NCI-H2081 treated with DMSO at 0.1 percent for 48 hours (cell line): ENCODE measurements around the gene STAP2.

Experiments used
- DNase-seq: peaks from one replicate; lab custom pipeline; 2025; lab: John Stamatoyannopoulos, UW

The STAP2 gene

GRCh38 chr19:4327252-4327876 lies 11.3 kb downstream of the STAP2 start:
- no peak for DNase-seq

GRCh38 chr19:4326837-4327251 lies 11.8 kb downstream of the STAP2 start:
- DNase-seq = no peak

DNA sequence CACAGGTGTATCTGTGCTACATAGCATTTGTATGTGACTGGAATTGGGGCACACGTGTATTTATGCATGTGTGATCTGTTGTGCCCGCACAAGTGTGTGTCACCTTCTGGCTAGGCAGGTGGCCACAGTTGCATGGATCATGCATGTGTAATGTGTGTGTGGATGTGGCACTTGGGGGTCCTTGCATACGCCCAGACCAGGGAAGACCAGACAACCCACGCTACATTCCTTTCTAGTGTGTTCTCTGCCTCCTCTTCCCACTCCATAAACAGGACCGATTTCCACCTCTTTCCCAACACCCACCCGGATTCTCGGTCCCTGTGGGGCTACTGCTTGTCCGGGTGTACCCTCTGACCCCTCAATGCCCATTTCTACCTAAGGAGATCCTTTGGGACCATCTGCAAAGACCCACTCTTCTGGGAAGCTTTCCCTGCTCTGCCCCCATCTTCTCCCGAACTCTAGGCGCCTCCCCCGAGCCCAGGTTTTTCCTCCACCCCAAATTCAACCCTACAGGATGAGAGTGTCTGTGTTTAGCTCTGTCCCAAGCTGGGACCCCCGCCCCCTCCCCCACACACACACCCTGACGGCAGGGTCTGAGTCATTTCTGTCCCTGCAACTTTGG lies 12.3 kb downstream of the STAP2 start:
- no peak for DNase-seq

DNA sequence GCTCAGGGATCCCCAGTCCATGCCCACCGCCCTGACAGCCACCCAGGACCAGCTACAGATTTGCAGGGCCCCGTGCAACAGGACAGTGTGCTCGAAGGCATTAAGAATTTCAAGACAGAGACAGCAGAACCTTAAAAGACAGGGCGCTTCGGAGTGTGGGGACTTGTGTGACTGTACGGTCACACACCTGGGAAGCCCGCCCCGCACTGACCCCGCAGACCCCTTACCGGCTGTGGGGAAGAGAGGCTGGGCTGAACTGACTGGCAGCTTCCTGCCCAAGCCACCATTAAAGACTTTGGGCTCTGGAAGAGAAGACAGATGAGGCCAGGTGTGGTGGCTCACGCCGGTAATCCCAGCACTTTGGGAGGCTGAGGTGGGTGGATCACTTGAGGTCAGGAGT lies 14.4 kb downstream of the STAP2 start:
- no peak for DNase-seq

DNA sequence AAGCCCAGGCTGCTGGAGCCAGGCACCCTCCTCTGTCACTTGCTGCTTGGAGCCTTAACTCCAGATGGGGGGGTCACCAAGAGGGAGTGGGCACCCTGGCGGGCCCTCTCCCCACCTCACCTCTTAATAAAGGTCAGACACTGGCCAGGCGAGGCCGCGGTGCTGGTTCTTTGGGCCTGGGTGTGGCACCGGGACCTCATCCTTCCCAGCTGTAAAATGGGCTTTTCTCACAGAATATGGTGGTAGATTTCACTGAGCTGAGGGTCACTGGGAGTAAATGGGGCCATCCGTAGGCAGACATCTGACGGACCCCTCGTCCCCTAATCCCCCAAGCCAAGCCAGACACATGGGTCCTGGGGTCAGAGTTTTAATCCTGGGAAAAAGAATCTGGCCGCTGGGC lies 14.9 kb downstream of the STAP2 start:
- no peak for DNase-seq

DNA sequence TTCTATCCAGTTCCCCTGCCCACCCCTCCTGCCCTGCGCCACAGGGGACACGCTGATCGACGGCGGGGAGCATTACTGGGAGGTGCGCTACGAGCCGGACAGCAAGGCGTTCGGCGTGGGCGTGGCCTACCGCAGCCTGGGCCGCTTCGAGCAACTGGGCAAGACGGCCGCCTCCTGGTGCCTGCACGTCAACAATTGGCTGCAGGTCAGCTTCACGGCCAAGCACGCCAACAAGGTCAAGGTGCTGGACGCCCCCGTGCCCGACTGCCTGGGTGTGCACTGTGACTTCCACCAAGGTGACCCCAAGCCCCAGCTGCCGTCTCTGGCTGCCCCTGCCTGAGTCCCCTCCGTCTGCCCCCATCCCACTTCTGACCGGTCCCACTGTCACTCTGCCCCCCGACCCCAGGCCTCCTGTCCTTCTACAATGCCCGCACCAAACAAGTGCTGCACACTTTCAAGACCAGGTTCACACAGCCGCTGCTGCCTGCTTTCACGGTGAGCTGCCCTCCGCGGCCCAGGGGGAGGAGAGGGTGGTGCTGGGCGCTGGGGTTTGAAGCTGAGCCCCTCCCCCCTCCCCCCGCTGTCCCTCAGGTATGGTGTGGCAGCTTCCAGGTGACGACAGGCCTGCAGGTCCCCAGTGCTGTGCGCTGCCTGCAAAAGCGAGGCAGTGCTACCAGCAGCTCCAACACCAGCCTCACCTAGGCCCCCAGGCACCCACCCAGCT lies 15.5 kb downstream of the STAP2 start:
- DNase-seq = no peak

DNA sequence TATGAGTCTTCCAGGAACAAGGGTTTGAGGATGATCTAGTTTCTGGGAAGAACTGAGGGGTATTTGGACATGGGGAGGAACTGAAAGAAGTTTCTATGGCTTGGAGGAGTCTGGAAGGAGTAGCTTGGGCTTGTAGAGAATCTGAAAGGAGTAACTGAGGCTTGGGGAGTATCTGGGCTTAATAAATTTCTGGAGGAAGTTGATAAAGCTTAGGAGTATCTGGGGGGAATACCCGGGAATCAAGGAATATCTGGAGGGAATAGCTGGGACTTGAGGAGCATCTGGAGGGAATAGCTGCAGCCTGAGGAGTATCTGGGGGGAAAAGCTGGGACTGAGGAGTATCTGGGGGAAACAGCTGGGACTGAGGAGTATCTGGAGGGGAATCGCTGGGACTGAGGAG lies 18.2 kb downstream of the STAP2 start:
- DNase-seq = no peak

GRCh38 chr19:4319067-4319718 lies 19.4 kb downstream of the STAP2 start:
- DNase-seq = no peak

- DNase-seq = no peak
These were observed 20.2 kb downstream of the STAP2 start for GRCh38 chr19:4318460-4318859.

GRCh38 chr19:4316956-4317355 lies 21.7 kb downstream of the STAP2 start:
- no peak for DNase-seq

- DNase-seq = no peak
These were observed 24.7 kb downstream of the STAP2 start for GRCh38 chr19:4313847-4314490.

DNA sequence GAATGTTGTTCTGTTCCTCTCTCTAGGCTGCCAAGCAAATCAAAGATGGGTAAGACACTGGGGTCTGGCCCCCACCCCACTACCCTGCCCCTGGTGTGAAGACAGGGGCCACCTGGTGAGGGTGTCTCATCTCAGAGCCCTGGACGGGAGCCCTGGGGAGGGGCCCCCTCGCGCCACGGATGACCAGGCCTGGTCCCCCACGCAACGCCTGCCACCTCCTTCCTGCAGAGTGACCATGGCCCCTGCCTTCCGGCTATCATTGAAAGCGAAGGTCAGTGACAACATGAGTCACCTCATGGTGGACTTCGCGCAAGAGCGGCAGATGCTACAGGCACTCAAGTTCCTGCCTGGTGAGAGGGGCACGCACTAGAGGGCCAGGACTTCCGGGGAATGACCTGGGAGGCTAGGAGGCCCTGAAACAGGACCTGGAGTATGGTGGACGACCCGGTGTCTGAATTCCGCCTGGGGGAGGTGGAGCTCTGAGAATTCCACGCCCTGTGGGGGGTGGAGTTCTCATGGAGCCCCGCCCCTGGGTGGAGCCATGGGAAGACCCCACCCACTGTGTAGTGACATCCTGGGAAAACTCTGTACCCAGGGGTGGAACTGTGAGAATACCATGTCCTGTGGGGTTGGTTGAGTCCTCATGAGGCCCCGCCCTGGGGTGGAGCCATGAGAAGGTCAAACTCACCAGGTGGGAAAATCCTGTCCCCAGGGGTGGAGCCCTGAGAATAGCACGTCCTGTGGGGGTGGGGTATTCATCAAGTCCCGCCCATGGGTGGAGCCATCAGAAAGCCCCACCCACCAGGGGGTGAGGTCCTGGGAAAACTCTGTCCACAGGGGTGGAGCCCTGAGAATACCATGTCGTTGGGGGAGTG lies 28.1 kb downstream of the STAP2 start:
- DNase-seq = no peak

DNA sequence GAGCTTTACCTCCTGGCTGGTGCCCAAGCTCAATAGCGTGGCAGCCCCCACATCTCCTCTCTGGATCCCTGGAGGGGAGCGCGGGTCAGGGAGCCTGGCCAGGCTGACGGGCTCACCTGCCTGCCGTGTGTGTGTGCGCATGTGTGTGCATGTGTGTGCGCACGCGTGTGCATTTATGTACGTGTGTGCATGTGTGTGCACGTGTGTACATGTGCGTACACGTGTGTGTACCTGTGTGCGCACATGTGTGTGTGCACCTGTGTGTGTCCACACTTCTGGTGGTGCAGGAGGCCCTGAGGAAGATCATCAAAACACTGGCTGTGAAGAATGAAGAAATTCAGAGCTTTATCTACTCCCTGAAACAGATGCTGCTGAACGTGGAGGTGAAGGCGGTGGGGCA lies 33.0 kb downstream of the STAP2 start:
- no peak for DNase-seq

DNA sequence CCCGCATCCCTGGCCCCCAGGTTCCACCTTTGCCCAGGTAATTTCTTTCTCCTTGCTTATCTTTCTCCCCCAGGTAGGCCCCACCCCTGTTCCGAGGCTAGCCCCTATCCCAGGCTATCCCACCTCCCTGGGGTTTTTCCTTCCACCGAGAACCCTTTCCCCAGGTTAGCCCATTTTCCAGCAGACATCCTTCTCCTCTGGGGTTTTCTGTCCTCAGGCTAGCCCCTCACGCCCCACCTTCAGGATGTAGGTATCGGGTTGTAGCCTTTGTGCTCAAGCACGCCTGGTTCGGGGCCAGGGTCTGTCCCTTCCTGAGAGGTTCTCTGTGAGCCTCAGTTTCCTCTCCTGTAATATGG lies 33.4 kb downstream of the STAP2 start:
- DNase-seq = no peak

DNA sequence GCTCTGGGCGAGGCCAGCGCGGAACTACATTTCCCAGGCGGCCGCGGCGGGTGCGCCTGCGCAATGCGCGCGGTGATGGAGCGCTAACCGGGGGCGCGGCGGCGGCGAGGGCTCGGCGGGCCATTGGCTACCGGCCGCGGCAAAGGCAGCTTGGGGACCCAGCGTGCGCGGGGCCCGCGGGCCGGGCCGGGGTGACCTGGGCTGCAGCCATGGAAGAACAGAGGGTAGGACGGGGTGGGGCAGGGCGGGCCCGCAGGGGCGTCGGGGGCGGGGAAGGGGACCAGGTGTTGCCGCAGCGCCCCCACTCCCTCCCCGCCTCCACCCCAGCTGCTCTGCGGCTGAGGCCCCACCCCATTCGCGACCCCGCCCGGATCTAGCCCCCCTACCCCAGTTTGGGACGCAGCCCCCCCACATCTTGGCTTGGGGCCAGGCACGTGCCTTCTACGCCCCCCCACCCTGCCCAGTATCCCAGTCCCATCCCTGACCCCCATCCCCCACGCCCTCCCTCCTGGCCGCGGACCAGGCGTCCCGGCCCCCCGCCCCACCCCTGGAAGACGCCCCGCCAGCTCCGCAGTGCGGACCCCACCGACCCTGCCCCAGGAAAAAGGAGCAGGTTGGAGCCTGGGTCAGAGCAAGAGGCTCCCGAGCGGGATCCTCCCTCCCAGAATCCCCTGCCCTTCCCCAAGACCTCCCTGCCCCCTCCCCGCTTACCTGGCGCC lies 33.9 kb downstream of the STAP2 start, which contains the start of gene FSD1:
Gene FSD1, plus strand, starts transcription at position 61 of the 719 bp plus-strand sequence. Its CDS starts 149 bp downstream, at position 210.
- DNase-seq = no peak

DNA sequence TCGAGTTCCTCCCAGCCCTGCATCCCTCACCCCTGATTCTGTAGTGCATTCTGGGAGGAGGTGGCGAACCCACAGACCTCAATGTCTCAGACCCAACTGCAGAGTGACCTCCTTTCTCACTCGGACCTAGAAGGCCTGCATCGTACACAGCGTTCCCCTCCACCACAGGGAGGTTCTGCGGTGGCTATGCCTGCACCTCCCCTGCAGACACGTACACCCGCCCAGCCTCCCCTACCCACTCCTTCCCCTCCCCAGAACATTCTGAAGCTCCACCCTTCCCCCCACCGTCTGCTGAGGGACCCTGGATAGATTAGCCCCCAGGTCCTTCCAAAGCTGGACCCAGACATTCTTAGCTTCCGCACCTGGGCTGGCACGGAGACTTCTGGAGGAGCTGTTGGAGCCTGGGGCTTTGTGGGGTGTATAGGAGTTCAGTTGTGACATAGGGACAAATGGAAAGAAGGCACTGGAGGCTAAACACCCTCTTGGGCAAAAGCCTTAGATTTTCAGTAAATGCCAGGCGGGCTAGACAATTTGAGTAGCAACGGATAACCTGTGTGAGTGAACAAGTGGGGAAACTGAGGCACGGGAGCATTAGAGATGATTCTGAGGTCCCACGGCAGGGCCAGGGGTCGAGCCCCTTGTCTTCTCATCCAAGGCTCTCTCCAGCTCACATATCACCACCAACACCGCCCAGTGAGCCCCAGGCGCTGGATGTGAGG lies 34.6 kb downstream of the STAP2 start:
- no peak for DNase-seq

DNA sequence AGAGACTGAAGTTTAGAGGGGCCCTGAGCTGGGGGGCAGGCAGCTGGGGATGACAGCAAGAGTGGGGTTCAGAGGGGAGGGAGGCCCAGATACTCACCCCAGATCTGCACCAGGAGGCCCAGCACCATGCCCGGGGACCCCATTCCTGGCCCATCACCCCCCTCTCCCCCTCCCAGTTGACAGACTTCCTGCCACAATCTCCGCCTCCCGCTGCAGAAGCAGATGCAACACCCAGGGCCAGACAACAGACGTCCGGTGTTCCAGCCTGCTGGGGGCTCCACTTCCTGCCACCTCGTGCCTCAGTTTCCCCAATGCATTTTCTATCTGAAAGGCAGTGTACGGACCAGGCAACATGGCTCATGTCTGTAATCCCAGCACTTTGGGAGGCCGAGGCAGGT lies 36.4 kb downstream of the STAP2 start, which contains the start of gene TMIGD2:
Gene TMIGD2, minus strand, starts transcription at position 147 of the 398 bp plus-strand sequence. Its CDS starts 4 bp downstream, at position 143.
- no peak for DNase-seq

DNA sequence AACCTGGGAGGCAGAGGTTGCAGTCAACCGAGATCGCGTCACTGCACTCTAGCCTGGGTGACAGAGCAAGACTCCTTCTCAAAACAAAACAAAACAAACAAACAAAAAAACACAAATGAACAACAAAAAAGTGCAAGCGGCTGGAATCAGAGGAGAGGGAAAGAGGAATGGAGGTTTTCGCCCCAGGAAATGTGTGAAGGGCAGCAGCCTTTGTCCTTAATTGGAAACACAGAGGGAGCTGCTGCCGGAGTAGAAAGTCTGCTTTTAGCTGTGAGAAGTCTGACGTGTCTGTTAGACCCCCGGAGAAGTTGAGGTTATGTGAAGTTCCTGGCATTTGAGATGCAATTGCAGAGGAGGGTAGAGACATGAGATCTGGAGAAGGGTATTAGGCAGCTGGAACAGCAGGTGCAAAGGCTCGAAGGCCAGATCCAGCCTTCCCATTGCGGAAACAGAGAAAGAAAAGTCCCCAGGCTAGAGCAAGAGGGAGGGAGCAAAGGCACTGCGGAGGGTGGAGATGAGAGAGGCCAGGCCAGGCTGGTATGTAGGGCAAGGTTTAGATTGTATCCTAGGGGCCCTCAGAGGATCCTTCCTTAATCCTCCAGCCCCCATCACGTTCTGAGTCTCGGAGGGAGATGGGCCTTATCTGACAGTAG lies 36.9 kb downstream of the STAP2 start:
- no peak for DNase-seq

GRCh38 chr19:4300589-4300988 lies 38.0 kb downstream of the STAP2 start:
- no peak for DNase-seq
